GM12872 (cell line): ENCODE results near the gene RIPOR2.

Source experiments
- TF ChIP-seq, protein P1 (sequence below): IDR thresholded peaks from 3 replicates; pipeline ENCODE4 v1.5.1; 2011; ENCODE audit warnings: low read depth, mild to moderate bottlenecking, low read length, moderate library complexity; ENCODE audit not compliant: insufficient read depth

Gene RIPOR2

DNA sequence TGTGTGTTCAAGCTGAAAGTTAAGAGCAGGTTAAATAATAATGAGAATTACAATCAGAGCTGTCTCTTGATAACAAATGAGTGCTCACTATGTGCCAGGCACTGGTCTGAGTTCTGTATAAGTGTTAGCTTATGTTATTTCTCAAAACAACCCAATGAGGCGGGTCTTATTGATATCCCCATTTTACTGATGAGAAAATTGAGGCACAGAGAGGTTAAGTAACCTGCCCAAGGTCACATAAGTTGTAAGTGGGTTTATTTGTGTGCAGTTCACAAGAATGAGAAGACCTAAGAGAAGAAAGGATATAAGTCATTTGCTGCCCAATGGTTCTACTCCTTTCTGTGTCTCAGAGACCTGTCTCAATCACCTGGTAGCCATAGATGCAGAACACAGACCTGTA is 103.0 kb downstream of the RIPOR2 start:
- TF ChIP-seq, protein P1, sequence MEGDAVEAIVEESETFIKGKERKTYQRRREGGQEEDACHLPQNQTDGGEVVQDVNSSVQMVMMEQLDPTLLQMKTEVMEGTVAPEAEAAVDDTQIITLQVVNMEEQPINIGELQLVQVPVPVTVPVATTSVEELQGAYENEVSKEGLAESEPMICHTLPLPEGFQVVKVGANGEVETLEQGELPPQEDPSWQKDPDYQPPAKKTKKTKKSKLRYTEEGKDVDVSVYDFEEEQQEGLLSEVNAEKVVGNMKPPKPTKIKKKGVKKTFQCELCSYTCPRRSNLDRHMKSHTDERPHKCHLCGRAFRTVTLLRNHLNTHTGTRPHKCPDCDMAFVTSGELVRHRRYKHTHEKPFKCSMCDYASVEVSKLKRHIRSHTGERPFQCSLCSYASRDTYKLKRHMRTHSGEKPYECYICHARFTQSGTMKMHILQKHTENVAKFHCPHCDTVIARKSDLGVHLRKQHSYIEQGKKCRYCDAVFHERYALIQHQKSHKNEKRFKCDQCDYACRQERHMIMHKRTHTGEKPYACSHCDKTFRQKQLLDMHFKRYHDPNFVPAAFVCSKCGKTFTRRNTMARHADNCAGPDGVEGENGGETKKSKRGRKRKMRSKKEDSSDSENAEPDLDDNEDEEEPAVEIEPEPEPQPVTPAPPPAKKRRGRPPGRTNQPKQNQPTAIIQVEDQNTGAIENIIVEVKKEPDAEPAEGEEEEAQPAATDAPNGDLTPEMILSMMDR, result no peak

- TF ChIP-seq, protein P1, result no peak
Observed at GRCh38 chr6:24831771-24832716, 103.7 kb downstream of the RIPOR2 start.

- TF ChIP-seq, protein P1, result no peak
Observed at GRCh38 chr6:24829657-24830056, 106.1 kb downstream of the RIPOR2 start.

GRCh38 chr6:24827970-24828369 is 107.8 kb downstream of the RIPOR2 start:
- TF ChIP-seq, protein P1, result no peak

- TF ChIP-seq, protein P1, result no peak
Observed at GRCh38 chr6:24827162-24827561, 108.6 kb downstream of the RIPOR2 start.

DNA sequence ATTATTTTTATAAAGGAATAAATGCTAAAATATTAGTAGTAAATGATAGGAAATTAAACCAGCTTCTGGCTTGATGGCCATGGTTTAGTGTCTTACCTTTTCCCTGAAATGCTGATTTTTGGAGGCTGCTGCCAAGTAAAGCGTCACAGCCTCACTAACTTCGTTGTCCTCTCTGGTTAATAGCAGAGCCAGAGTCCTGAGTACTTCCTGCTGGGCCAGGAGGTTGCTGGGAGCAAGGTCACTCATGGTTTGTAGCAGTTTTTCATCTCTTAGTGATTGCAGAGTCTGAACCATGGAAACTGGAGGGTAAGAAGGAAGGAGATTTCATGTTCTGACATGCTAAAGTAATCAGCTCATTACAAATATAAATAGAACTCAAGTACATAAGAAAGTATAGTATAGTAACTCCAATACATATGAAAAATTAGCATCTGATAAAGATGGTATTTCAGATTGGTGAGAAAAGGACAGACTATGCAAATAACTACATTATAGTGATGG is 110.6 kb downstream of the RIPOR2 start:
- TF ChIP-seq, protein P1, result no peak

GRCh38 chr6:24824142-24824938 is 111.4 kb downstream of the RIPOR2 start:
- TF ChIP-seq, protein P1, result no peak
